ENCODE results near the gene PAN3. TPM values are rescaled to one million over a fixed set of nuclear protein-coding genes. Genes with fewer than 3 reads are reported as not detected.

The PAN3 gene
- polyA plus RNA-seq, 3 donors, result 42.1 to 61.3 (median 59.0) TPM

GRCh38 chr13:28333204-28333881 is 195.0 kb downstream of the PAN3 start:
- no peak for DNase-seq

DNA sequence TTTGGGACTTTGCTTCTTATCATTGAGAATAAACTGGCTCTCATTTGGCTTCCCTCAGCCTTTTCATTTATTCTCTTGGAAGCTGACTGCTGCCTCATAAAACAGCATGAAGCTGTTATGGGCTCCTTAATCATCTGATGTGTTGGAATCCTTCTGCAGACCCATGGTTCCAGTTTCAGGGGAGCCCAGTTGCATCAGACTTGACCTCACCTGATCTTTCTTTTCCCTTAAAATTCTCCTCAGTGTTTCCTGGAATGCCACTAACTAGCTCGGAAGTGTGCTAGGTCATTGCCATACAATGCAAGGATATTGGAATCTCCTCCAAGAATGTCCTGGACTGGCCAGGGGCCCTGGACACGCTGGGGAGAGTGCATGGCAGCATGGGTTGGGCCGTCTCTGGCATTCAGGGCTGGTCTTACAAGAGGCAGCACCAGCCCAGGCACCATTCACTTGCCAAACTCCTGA is 197.9 kb downstream of the PAN3 start:
- no peak for DNase-seq

DNA sequence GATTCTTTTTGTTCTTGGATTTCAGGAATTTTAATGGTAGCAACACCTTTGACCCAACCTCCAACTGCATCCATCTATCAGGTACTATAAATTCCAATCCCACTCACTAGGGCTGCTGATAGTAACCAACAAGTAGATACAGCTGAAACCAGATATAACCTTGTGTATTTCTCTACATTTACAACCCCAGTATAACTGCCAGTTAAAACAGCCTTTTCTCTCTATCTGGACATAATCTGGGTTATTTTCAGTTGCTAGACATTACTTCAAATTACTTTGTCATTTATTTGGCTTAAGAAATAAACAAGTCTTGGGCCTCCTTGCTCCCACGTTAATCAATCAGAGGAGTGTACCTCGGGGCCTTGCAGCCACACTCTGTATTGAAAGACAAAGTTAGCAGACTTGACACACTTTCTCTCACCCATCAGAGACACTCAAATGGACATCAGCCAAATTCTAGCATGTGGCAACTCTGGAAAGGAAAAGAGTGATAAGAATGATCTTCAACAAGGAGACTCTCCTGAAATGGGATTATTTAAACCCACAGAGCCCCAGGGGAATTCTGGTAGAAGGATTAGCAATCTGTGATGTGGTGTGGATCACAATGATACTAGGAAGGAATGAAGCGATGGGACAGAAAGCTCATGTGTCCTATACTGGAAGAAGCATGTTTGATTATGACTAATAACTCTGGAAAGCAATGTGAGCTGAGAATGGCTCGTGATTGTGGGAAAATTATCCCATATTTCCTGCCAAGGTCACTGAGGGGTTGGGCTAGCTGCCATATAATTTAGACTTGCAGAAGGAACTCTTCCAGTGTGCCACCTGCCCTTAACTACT is 199.0 kb downstream of the PAN3 start:
- DNase-seq, result peak; percentile 58

DNA sequence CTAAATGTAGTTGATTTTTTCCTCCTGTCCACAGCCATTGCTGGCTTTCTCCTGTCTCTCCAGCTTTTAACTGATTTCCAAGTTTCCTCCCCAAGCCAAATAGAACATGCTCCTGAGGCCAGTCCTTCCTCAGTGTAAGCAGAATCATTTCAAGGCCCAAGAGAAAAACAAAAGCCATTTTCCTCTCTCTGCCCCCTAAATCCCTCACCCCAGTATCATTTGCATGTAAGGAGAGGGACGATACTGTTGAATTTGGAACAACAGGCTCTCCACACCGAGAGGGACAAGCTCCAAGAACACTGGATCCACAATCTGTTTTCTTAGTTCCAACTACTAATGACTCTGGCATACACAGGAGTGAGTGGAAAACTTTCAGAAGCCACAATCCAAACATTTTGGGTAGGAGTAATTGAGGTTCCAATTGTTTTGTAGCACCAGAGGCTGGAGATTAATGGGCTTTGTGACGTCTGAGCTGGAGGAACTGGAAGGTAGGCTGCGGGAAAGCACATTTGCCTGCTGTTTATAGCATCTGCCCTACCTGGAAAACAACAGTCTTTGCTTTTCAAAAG is 199.7 kb downstream of the PAN3 start:
- no peak for DNase-seq

DNA sequence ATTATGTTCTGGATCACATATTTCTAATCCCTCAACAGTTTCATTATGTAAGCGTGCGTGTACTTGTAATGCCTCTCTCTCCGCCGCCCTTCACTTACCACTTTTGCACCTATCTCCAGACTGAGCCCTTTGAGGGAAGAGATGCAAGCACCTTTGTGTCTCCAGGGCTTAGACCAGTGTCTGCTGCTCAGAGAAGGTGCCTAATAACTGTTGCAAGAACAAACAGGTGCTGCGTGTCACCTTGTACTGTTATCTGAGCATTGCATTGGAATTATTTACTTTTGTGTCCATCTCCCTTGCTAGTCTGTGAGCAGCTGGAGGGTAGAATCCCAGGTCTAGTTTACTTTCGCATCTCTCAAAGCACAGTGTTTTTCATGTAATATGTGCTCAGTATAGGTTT is 200.4 kb downstream of the PAN3 start:
- no peak for DNase-seq

DNA sequence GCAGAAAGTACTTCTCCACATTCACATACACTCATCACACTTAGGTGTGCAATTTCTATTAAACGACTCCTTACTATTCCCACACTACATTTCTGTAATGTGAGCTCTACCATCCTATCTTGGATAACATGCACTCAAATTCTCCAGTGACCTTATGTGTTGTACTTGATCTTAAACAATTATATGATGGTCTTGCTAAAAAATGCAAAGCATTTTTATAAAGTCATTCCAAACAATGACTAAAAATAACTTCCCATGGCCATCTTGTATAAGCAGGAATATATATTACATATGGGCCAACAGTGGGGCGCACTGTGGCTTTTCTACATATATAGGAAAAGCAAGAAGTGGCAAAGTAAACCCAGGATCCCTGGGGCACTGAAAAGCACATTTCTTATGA is 201.1 kb downstream of the PAN3 start:
- DNase-seq, result no peak

DNA sequence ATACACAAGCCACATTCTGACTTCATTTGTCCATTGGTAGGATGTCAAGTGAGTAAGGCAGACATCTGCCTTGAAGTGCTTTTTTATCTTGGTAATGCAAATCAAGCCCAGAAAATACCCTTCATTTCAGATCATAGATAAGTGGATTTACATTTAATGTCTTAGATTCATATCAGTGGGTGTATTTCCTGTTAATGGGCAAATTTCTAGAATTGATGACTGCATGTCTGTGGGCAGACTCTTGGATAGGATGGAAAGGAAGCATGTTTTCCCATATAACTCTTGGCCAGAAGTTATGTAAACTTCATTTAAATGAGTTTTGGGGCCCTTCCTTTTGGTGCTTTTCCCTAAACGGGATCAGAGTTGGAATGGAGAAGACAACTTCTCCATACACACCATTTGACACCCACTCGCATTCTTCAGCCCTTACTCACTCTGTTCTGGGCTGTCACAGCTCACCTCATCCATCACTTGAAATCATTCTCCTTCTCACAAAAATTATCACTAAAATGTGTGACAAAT is 202.0 kb downstream of the PAN3 start:
- DNase-seq, result no peak

- DNase-seq, result no peak
Measured at GRCh38 chr13:28342251-28342650, 203.9 kb downstream of the PAN3 start.

GRCh38 chr13:28344163-28344562 is 205.8 kb downstream of the PAN3 start:
- DNase-seq, result no peak

Other genes starting within 250 kb of the PAN3 start
- not detected for gene PDX1, start 218.5 kb upstream of the PAN3 start, polyA plus RNA-seq (ENCODE audit: insufficient read length in 3 of 3)
- not detected for gene CDX2, start 169.2 kb upstream of the PAN3 start, polyA plus RNA-seq (ENCODE audit: insufficient read length in 3 of 3)
- not detected for gene URAD, start 149.9 kb upstream of the PAN3 start, polyA plus RNA-seq (ENCODE audit: insufficient read length in 3 of 3)
- gene FLT3, start 38.0 kb upstream of the PAN3 start, polyA plus RNA-seq (ENCODE audit: insufficient read length in 3 of 3), result under 1 TPM; 0.21 to 0.37 (median 0.22) TPM

Data from renal pelvis (tissue), 4 donors.